Omental fat pad (tissue), 4 donors: ENCODE results near the gene SUPT3H. TPM values are rescaled to one million over a fixed set of nuclear protein-coding genes. Genes with fewer than 3 reads are reported as not detected.

Source experiments
- ATAC-seq: fragments of 150-250 bp; one replicate; pipeline ENCODE4 v1.9.1; 2016; ENCODE audit warnings: mild to moderate bottlenecking, moderate library complexity; ENCODE audit not compliant: low FRiP score
- DNase-seq: peaks from one replicate; pipeline ENCODE4 v3.0.0-alpha.2; 2019; ENCODE audit warnings: low spot score
- total RNA-seq, 4 donors: library from RNA; depleted of rRNA; stranded (reverse); fragments of >200 nt; gene quantifications; one replicate each; pipeline ENCODE4 v1.1.0, GENCODE V29; 2016
- TF ChIP-seq, protein P1 (sequence below), 3 donors: fragments of 450-650 bp; IDR thresholded peaks; one replicate each; pipeline ENCODE4 v1.5.1; 2016 to 2017; ENCODE audit warnings: antibody characterized with exemption in 3 of 3, mild to moderate bottlenecking in 3 of 3, moderate library complexity in 2 of 3

Gene SUPT3H
- total RNA-seq, 4 donors from 2014 or later, result 2.2 to 8.4 (median 5.2) TPM

DNA sequence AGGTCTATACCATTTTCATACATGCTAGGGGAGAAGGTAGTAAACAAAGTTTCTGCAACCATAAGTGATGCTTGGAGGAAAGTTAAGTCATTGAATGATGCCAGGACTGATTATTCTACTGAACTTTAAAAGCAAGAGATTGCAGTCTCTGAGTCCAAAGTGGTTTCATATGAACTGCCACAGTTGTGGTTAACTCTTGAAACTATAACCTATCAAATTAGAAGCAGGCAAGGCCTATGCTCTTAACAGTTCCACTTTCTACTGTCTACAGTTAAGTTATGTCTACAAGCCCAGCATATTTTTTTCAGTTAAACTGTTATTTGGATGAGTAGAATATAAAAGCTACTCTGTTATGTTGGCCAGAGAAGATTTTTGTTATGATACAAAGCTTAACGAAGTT, 376.1 kb downstream of the SUPT3H start:
- TF ChIP-seq, protein P1, sequence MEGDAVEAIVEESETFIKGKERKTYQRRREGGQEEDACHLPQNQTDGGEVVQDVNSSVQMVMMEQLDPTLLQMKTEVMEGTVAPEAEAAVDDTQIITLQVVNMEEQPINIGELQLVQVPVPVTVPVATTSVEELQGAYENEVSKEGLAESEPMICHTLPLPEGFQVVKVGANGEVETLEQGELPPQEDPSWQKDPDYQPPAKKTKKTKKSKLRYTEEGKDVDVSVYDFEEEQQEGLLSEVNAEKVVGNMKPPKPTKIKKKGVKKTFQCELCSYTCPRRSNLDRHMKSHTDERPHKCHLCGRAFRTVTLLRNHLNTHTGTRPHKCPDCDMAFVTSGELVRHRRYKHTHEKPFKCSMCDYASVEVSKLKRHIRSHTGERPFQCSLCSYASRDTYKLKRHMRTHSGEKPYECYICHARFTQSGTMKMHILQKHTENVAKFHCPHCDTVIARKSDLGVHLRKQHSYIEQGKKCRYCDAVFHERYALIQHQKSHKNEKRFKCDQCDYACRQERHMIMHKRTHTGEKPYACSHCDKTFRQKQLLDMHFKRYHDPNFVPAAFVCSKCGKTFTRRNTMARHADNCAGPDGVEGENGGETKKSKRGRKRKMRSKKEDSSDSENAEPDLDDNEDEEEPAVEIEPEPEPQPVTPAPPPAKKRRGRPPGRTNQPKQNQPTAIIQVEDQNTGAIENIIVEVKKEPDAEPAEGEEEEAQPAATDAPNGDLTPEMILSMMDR (IDR thresholded peaks at IDR 0.05), result no peak
- ATAC-seq (no peak), DNase-seq (no peak)

DNA sequence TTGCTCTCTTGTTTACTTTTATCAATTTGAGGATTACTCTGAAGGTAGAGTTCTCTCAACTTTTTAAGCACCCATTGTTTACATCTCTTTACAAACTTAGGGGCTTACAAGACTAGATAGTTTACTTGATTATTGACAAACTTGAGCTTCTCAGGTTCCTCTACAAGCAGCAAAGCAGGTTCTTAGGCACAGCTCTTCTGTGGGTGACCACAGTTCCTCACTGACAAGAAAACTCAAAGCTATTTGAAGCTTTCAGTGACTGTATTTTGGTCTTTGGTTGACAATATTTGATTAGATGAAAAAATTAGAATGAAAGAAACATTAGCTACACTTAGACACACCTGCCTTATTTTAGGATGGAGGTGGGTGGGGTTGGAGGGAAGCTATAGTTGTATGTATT, 376.9 kb downstream of the SUPT3H start:
- TF ChIP-seq, protein P1 (IDR thresholded peaks at IDR 0.05), result no peak
- no peak for DNase-seq
- no peak for ATAC-seq

DNA sequence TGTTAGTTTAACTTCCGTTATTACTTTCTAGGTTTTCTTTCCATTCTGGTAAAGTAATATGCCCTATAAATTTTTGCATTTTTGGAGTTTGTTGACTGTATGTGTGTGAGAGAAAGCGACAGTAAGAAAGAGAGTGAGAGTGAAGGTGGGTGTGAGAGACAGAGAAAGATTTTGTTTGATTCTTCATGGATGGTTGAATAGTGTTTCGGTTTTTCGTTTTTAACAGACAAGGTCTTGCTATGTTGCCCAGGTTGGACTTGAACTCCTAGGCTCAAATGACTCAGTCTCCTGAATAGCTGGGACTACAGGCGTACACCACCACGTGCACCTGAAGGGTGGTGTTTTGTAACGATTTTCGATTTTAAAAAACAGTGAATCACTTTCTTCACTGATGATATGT, 378.7 kb downstream of the SUPT3H start:
- no peak for ATAC-seq
- TF ChIP-seq, protein P1 (IDR thresholded peaks at IDR 0.05), result no peak
- no peak for DNase-seq

DNA sequence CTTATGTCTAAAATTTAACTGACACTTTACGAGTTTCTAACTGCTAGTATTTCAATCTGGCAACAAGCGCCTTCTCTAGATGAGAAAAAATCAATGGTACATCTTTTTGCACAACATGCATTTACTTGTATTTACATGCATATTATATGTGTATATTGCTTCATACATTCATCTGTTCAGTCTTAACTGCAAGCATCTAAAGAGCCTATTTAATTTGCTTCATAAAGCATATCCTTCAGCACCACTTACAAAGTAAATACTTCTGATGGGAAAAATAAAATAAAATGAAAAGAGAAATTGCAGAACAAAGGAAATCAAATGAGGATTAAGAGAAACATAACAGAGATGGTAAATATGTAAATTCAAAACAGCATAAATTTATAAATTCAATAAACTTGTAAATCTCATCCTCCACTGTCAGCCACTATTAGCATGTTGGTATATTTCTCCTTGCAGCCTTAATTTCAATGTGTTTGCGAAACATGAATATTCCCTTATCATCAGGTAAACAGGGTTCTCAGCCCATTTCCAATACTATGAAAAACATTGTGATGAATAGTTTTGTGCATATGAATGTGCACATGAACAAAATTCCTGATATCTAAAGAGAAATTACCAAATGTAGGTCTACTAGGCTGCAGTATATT, 382.1 kb downstream of the SUPT3H start:
- DNase-seq (no peak), ATAC-seq (no peak)
- TF ChIP-seq, protein P1 (IDR thresholded peaks at IDR 0.05), result no peak

DNA sequence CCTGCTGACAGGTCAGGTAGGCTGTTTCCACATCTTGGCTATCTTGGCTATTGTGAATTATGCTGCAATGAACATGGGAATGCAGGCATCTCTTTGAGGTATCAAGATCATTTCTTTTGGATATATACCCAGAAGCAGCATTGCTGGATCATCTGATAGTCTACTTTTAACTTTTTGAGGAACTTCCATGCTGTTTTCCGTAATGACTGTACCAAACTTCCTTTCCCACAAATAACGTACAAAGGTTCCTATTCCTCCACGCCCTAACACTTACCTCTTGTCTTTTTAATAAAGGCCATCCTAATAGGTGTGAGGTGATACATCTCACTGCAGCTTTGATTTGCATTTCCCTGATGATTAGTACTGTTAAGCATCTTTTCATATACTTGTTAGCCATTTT, 388.3 kb downstream of the SUPT3H start:
- TF ChIP-seq, protein P1 (IDR thresholded peaks at IDR 0.05), result no peak
- ATAC-seq (no peak), DNase-seq (no peak)

DNA sequence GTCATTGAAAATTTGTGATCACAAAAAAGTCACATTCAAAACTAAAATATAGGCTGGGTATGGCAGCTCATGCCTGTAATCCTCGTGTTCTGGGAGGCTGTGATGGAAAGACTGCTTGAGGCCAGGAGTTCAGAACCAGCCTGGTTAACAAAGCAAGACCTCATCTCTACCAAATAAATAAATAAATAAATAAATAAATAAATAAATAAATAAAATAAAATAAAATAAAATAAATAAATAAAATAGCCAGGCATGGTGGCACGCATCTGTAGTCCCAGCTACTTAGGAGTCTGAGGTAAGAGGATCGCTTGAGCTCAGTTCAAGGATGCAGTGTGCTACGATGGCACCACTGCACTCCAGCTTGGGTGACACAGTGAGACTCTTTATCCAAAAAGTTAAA, 392.7 kb downstream of the SUPT3H start:
- no peak for ATAC-seq

More for the DNA sequence above, 392.7 kb downstream of the SUPT3H start:
- TF ChIP-seq, protein P1 (IDR thresholded peaks at IDR 0.05), result no peak
- DNase-seq, result no peak
